Endothelial cell (in vitro differentiated cells): ENCODE measurements around the gene LRRC73. TPM values are rescaled to one million over a fixed set of nuclear protein-coding genes. Genes with fewer than 3 reads are reported as not detected.
"Not testable (repeated sequence)": the region's sequence is repeated elsewhere in the genome, so short reads cannot be mapped to it uniquely, and the experiment has no call there.

ENCODE experiments used
- DNase-seq: peaks from one replicate; pipeline ENCODE4 v3.0.0; 2021; ENCODE audit warnings: low spot score
- H3K27ac Mint-ChIP-seq: one replicate; pipeline ENCODE4 v1.8.0; 2021; ENCODE audit warnings: mixed read lengths, inconsistent platforms; ENCODE audit not compliant: unreplicated experiment
- H3K27me3 Mint-ChIP-seq: one replicate; pipeline ENCODE4 v1.8.0; 2021; ENCODE audit warnings: mild to moderate bottlenecking, moderate library complexity, mixed read lengths, inconsistent platforms; ENCODE audit not compliant: unreplicated experiment
- H3K36me3 Mint-ChIP-seq: one replicate; pipeline ENCODE4 v1.8.0; 2021; ENCODE audit warnings: mild to moderate bottlenecking, low read depth, mixed read lengths, inconsistent platforms; ENCODE audit not compliant: unreplicated experiment
- H3K4me1 Mint-ChIP-seq: one replicate; pipeline ENCODE4 v1.8.0; 2021; ENCODE audit warnings: mild to moderate bottlenecking, mixed read lengths, inconsistent platforms; ENCODE audit not compliant: unreplicated experiment
- H3K4me3 Mint-ChIP-seq: one replicate; pipeline ENCODE4 v1.8.0; 2021; ENCODE audit warnings: mild to moderate bottlenecking, mixed read lengths, inconsistent platforms; ENCODE audit not compliant: unreplicated experiment
- H3K9me3 Mint-ChIP-seq: one replicate; pipeline ENCODE4 v1.8.0; 2021; ENCODE audit warnings: mixed read lengths, inconsistent platforms; ENCODE audit not compliant: unreplicated experiment
- CTCF ChIP-seq: fragments of 200-600 bp; sonication (generic); IDR thresholded peaks from one replicate; pipeline ENCODE4 v1.5.0; 2021; ENCODE audit warnings: antibody characterized with exemption; ENCODE audit not compliant: unreplicated experiment
- total RNA-seq: library from RNA; stranded (reverse); fragmentation: NEBNext Ultra II Directional; extraction: Animal tissue kit (Norgen Biotek cat#: 25700); gene quantifications from one replicate; pipeline ENCODE4 v1.2.1, GENCODE V29; 2021; ENCODE audit not compliant: unreplicated experiment

LRRC73 gene
- total RNA-seq, 1 donor from 2014 or later, result 0.28 TPM

GRCh38 chr6:43465948-43466347 lies 44.2 kb downstream of the LRRC73 start:
- Mint-ChIP-seq H3K4me3 (no peak overlapping the region), H3K36me3 (no peaks in the 10 kb centered on the region), H3K4me1 (peaks cover 4% of the 10 kb centered on the region), H3K27me3 (peaks cover 2% of the 10 kb centered on the region), H3K9me3 (no peaks in the 10 kb centered on the region), H3K27ac (no peak overlapping the region)
- DNase-seq, result no peak
- TF ChIP-seq CTCF, result no peak

GRCh38 chr6:43464337-43464736 lies 45.8 kb downstream of the LRRC73 start:
- no peak overlapping the region for H3K4me3 Mint-ChIP-seq
- H3K27ac Mint-ChIP-seq, result no peak overlapping the region
- H3K9me3 Mint-ChIP-seq, result no peaks in the 10 kb centered on the region
- H3K36me3 Mint-ChIP-seq, result no peaks in the 10 kb centered on the region
- TF ChIP-seq CTCF, result no peak
- H3K27me3 Mint-ChIP-seq, result peaks cover 2% of the 10 kb centered on the region
- DNase-seq, result no peak
- H3K4me1 Mint-ChIP-seq, result peaks cover 1% of the 10 kb centered on the region

GRCh38 chr6:43461936-43462335 lies 48.2 kb downstream of the LRRC73 start:
- Mint-ChIP-seq H3K4me3 (no peak overlapping the region), H3K36me3 (peaks cover under 1% of the 10 kb centered on the region), H3K27me3 (peaks cover 3% of the 10 kb centered on the region), H3K4me1 (peaks cover under 1% of the 10 kb centered on the region), H3K9me3 (no peaks in the 10 kb centered on the region), H3K27ac (no peak overlapping the region)
- DNase-seq, result no peak
- TF ChIP-seq CTCF, result no peak

GRCh38 chr6:43460032-43460431 lies 50.1 kb downstream of the LRRC73 start:
- no peak for DNase-seq
- no peak overlapping the region for H3K4me3 Mint-ChIP-seq
- peaks cover 6% of the 10 kb centered on the region for H3K27me3 Mint-ChIP-seq
- H3K36me3 Mint-ChIP-seq, result peaks cover 3% of the 10 kb centered on the region
- no peak overlapping the region for H3K27ac Mint-ChIP-seq
- TF ChIP-seq CTCF, result no peak
- peaks cover 9% of the 10 kb centered on the region for H3K4me1 Mint-ChIP-seq
- no peaks in the 10 kb centered on the region for H3K9me3 Mint-ChIP-seq

GRCh38 chr6:43459535-43459934 lies 50.6 kb downstream of the LRRC73 start:
- peaks cover 3% of the 10 kb centered on the region for H3K36me3 Mint-ChIP-seq
- no peaks in the 10 kb centered on the region for H3K9me3 Mint-ChIP-seq
- peaks cover 6% of the 10 kb centered on the region for H3K27me3 Mint-ChIP-seq
- no peak for DNase-seq
- peaks cover 9% of the 10 kb centered on the region for H3K4me1 Mint-ChIP-seq
- H3K4me3 Mint-ChIP-seq, result no peak overlapping the region
- TF ChIP-seq CTCF, result no peak
- no peak overlapping the region for H3K27ac Mint-ChIP-seq

GRCh38 chr6:43458154-43458553 lies 52.0 kb downstream of the LRRC73 start:
- H3K4me1 Mint-ChIP-seq, H3K27me3 Mint-ChIP-seq: not testable (repeated sequence)

More at GRCh38 chr6:43458154-43458553, 52.0 kb downstream of the LRRC73 start:
- not testable (repeated sequence) for H3K9me3 Mint-ChIP-seq, DNase-seq, H3K27ac Mint-ChIP-seq, H3K4me3 Mint-ChIP-seq
- H3K36me3 Mint-ChIP-seq, result peaks cover 11% of the 10 kb centered on the region
